Endothelial cell of umbilical vein (primary cell): ENCODE results near the gene CDC16. TPM values are rescaled to one million over a fixed set of nuclear protein-coding genes. Genes with fewer than 3 reads are reported as not detected.

ENCODE experiments used
- BruUV-seq: library from RNA; stranded (reverse); fragments of 400-500 nt; replicated peaks from 2 replicates; lab custom pipeline; 2021; lab: Mats Ljungman, UMichigan
- CTCF ChIA-PET: fragments of 300-600, 350-600 bp; sonication (Branson Sonifier 250); formaldehyde crosslinking; loops from one replicate; lab custom pipeline; 2021; ENCODE audit warnings: antibody characterized with exemption, inconsistent platforms; lab: Charles Lee
- POLR2A ChIA-PET: fragments of 300-600, 350-600 bp; sonication (Branson Sonifier 250); formaldehyde crosslinking; loops from one replicate; lab custom pipeline; 2021; ENCODE audit warnings: antibody characterized with exemption, inconsistent platforms; lab: Charles Lee
- DNase-seq: peaks from one replicate; pipeline ENCODE4 v3.0.0-alpha.2; 2011; ENCODE audit warnings: low read depth, low spot score
- FAIRE-seq: peaks from 2 replicates; lab custom pipeline; 2011; peaks lifted over from hg19 to GRCh38; lab: Jason Lieb, UNC
- H2AFZ ChIP-seq: 2 replicates; pipeline ENCODE4 v1.6.0; 2012; ENCODE audit warnings: low read depth, low read length, control low read depth, inconsistent platforms
- H3K27ac ChIP-seq: 2 replicates; pipeline ENCODE4 v1.5.1; 2011; ENCODE audit warnings: low read depth, mild to moderate bottlenecking, control low read depth, low read length, moderate library complexity; ENCODE audit not compliant: insufficient read depth
- H3K27me3 ChIP-seq, 2 experiments: 2 replicates each; pipeline versions ENCODE4 v1.6.0 to v1.6.1; 2011; ENCODE audit warnings: low read length in 2 of 2, mixed read lengths in 1 of 2; ENCODE audit not compliant: control insufficient read depth in 2 of 2, insufficient read depth in 2 of 2
- H3K36me3 ChIP-seq, 2 experiments: 2 replicates in 1 of 2; 3 replicates in 1 of 2; pipeline ENCODE4 v1.5.1; 2011; ENCODE audit warnings: low read length in 2 of 2, mild to moderate bottlenecking in 1 of 2, moderate library complexity in 1 of 2; ENCODE audit not compliant: control insufficient read depth in 2 of 2, insufficient read depth in 2 of 2; ENCODE audit errors: extremely low read depth in 1 of 2
- H3K4me1 ChIP-seq: 3 replicates; pipeline ENCODE4 v1.5.1; 2011; ENCODE audit warnings: mild to moderate bottlenecking, low read length; ENCODE audit not compliant: control insufficient read depth, insufficient read depth; ENCODE audit errors: extremely low read depth
- H3K4me2 ChIP-seq: 2 replicates; pipeline ENCODE4 v1.6.1; 2011; ENCODE audit warnings: low read length, control low read depth, mixed read lengths; ENCODE audit not compliant: insufficient read depth
- H3K4me3 ChIP-seq, 3 experiments: fragments of 200-600 bp in 1 of 3; sonication (generic), shearing (Covaris generic) in 1 of 3; replicated peaks in 1 of 3; 2 replicates each; pipeline ENCODE4 v1.5.1; 2011 to 2016; ENCODE audit warnings: control low read depth in 3 of 3, low read length in 3 of 3, mild to moderate bottlenecking in 2 of 3, inconsistent platforms in 1 of 3, low read depth in 1 of 3, moderate library complexity in 1 of 3; ENCODE audit not compliant: insufficient read depth in 1 of 3
- H3K79me2 ChIP-seq: 2 replicates; pipeline ENCODE4 v1.6.0; 2012; ENCODE audit warnings: low read length, inconsistent platforms; ENCODE audit not compliant: control insufficient read depth, insufficient read depth
- H3K9ac ChIP-seq: replicated peaks from 2 replicates; pipeline ENCODE3; 2011; ENCODE audit warnings: low read length, control low read depth; ENCODE audit not compliant: insufficient read depth; ENCODE audit errors: extremely low read depth
- H3K9me1 ChIP-seq: replicated peaks from 3 replicates; pipeline ENCODE4 v1.6.0; 2011; ENCODE audit warnings: mild to moderate bottlenecking, low read length; ENCODE audit not compliant: control insufficient read depth, insufficient read depth; ENCODE audit errors: extremely low read depth
- H3K9me3 ChIP-seq: replicated peaks from 2 replicates; pipeline ENCODE4 v1.5.1; 2012; ENCODE audit warnings: low read length, inconsistent platforms; ENCODE audit not compliant: control insufficient read depth, insufficient read depth
- H4K20me1 ChIP-seq: replicated peaks from 2 replicates; pipeline ENCODE3; 2011; ENCODE audit warnings: mild to moderate bottlenecking, low read length; ENCODE audit not compliant: control insufficient read depth, insufficient read depth; ENCODE audit errors: extremely low read depth
- CTCF ChIP-seq, 2 donors: IDR thresholded peaks; 1 replicate in 1 of 2; 2 replicates in 1 of 2; pipeline ENCODE4 v1.5.1; 2011; ENCODE audit warnings: low read length in 2 of 2, mild to moderate bottlenecking in 2 of 2, moderate library complexity in 2 of 2, control low read depth in 1 of 2, inconsistent platforms in 1 of 2, low read depth in 1 of 2; ENCODE audit not compliant: insufficient read depth in 1 of 2; ENCODE audit errors: extremely low read depth in 1 of 2
- EZH2 ChIP-seq: IDR thresholded peaks from 2 replicates; pipeline ENCODE4 v1.6.1; 2012; ENCODE audit warnings: borderline replicate concordance, low read depth, mild to moderate bottlenecking, moderate library complexity, low read length, inconsistent platforms; ENCODE audit not compliant: severe bottlenecking
- FOS ChIP-seq: IDR thresholded peaks from 2 replicates; pipeline ENCODE4 v1.6.1; 2011; ENCODE audit warnings: mild to moderate bottlenecking, low read length, moderate library complexity, borderline replicate concordance; ENCODE audit not compliant: insufficient read depth
- GATA2 ChIP-seq: IDR thresholded peaks from 2 replicates; pipeline ENCODE4 v1.7.0; 2011; ENCODE audit warnings: low read depth, mild to moderate bottlenecking, moderate library complexity, mixed read lengths, low read length; ENCODE audit not compliant: insufficient read length, insufficient read depth
- JUN ChIP-seq: IDR thresholded peaks from 2 replicates; pipeline ENCODE4 v1.6.1; 2011; ENCODE audit warnings: borderline replicate concordance, low read depth; ENCODE audit not compliant: insufficient read length, insufficient read depth
- MAX ChIP-seq: IDR thresholded peaks from 2 replicates; pipeline ENCODE4 v1.6.1; 2011; ENCODE audit not compliant: insufficient read depth, insufficient read length
- MYC ChIP-seq: IDR thresholded peaks from one replicate; pipeline ENCODE4 v1.6.1; 2011; ENCODE audit warnings: mild to moderate bottlenecking, low read depth, low read length
- POLR2A ChIP-seq: IDR thresholded peaks from 2 replicates; pipeline ENCODE4 v1.6.1; 2012; ENCODE audit warnings: low read depth, mild to moderate bottlenecking, control low read depth, low read length
- POLR2AphosphoS5 ChIP-seq: IDR thresholded peaks from 2 replicates; pipeline ENCODE4 v1.6.1; 2012; ENCODE audit warnings: low read depth, mild to moderate bottlenecking, control low read depth, low read length, moderate library complexity; ENCODE audit not compliant: insufficient read depth
- dilution Hi-C: fragments of 300-500 bp; cut with MboI; formaldehyde crosslinking; loops from one replicate; pipeline ENCODE4 v1.15.0; 2019; ENCODE audit warnings: low sequenced_read_pairs; ENCODE audit not compliant: extremely low pct_ligation_motif_present
- intact Hi-C: fragments of 100-400 bp; cut with micrococcal nuclease; formaldehyde crosslinking; loops from one replicate; pipeline ENCODE4 v1.10.0; 2022
- polyA plus RNA-seq, 4 experiments: library from polyadenylated mRNA; depleted of rRNA in 3 of 4; stranded (reverse) in 3 of 4; unstranded in 1 of 4; fragments of >200 nt; gene quantifications; 2 replicates each; pipeline versions ENCODE4 v1.2.1 to v1.2.3, GENCODE V29; 2011 to 2012; ENCODE audit warnings: missing spikeins in 1 of 4
- total RNA-seq: library from RNA; stranded (reverse); gene quantifications from 2 replicates; pipeline ENCODE4 v1.2.3, GENCODE V29; 2021

Gene CDC16
- total and polyA plus RNA-seq, 2 donors (not counting 3 experiments of a cell fraction or from before 2014, with no cell fraction given): 41.6 to 83.3 TPM

- Histone ChIP-seq H3K4me2 (no peak overlapping the region), H3K27me3 (no peaks in the 10 kb centered on the region), H3K9me3 (no peaks in the 10 kb centered on the region), H3K4me3 (no peak overlapping the region), H4K20me1 (no peaks in the 10 kb centered on the region), H3K27ac (no peak overlapping the region), H3K9ac (no peak overlapping the region), H2AFZ (no peak overlapping the region), H3K9me1 (no peaks in the 10 kb centered on the region), H3K36me3 (peaks cover 12 to 23% of the 10 kb centered on the region in 2 experiments), H3K4me1 (no peaks in the 10 kb centered on the region), H3K79me2 (peaks cover 1% of the 10 kb centered on the region)
- FAIRE-seq: no peak
- DNase-seq: no peak
- TF ChIP-seq GATA2 (no peak), EZH2 (no peak), MYC (no peak), CTCF (IDR thresholded peaks at IDR 0.05; ENCODE audit: extremely low read depth in 1 of 2, insufficient read depth in 1 of 2, low read depth in 1 of 2, low read length in 2 of 2) (no peak), MAX (no peak), POLR2A (no peak), FOS (no peak), JUN (no peak), POLR2AphosphoS5 (no peak)
- BruUV-seq: no TSS peak
- ChIA-PET CTCF (no interaction called here), POLR2A (no interaction called here)
- intact Hi-C loops: no loop called here
- dilution Hi-C loops: no loop called here
Observed at GRCh38 chr13:114296448-114296847, 61.8 kb downstream of the CDC16 start.
